Neural cell (in vitro differentiated cells): ENCODE data around the gene KMT2B. TPM values are rescaled to one million over a fixed set of nuclear protein-coding genes. Genes with fewer than 3 reads are reported as not detected.

Experiments used
- H2AFZ ChIP-seq: fragments of 200-600, 300-800 bp; sonication (generic), shearing (Covaris generic); 2 replicates; pipeline ENCODE4 v1.6.0; 2014; ENCODE audit warnings: low read depth, mild to moderate bottlenecking, antibody characterized with exemption, low read length, moderate library complexity
- H3F3A ChIP-seq: fragments of 200-600 bp; shearing (Covaris generic); 2 replicates; pipeline ENCODE4 v1.6.1; 2016; ENCODE audit warnings: mild to moderate bottlenecking, moderate library complexity, mixed read lengths, antibody characterized with exemption, low read length; ENCODE audit not compliant: insufficient read depth, poor library complexity, severe bottlenecking
- H3K27ac ChIP-seq: fragments of 200-600, 300-800 bp; sonication (generic), shearing (Covaris generic); 2 replicates; pipeline ENCODE4 v1.5.1; 2014; ENCODE audit warnings: mild to moderate bottlenecking, low read length, moderate library complexity
- H3K27me3 ChIP-seq: fragments of 300-800, 200-600 bp; sonication (generic), shearing (Covaris generic); 2 replicates; pipeline ENCODE4 v1.6.0; 2014; ENCODE audit warnings: mild to moderate bottlenecking, low read depth, low read length, moderate library complexity; ENCODE audit not compliant: insufficient read depth
- H3K36me3 ChIP-seq: fragments of 300-800, 200-600 bp; sonication (generic), shearing (Covaris generic); 2 replicates; pipeline ENCODE4 v1.5.1; 2014; ENCODE audit warnings: mild to moderate bottlenecking, antibody characterized with exemption, low read length, moderate library complexity; ENCODE audit not compliant: insufficient read depth
- H3K4me2 ChIP-seq: fragments of 300-800, 200-600 bp; sonication (generic), shearing (Covaris generic); 2 replicates; pipeline ENCODE4 v1.6.0; 2014; ENCODE audit warnings: mild to moderate bottlenecking, low read length
- H3K4me3 ChIP-seq: fragments of 300-800, 200-600 bp; sonication (generic), shearing (Covaris generic); 2 replicates; pipeline ENCODE4 v1.5.1; 2014; ENCODE audit warnings: mild to moderate bottlenecking, low read length, moderate library complexity
- H3K79me2 ChIP-seq: fragments of 200-600 bp; shearing (Covaris generic); replicated peaks from 2 replicates; pipeline ENCODE4 v1.6.0; 2014; ENCODE audit warnings: mild to moderate bottlenecking, low read length, moderate library complexity; ENCODE audit not compliant: insufficient read depth
- H3K9ac ChIP-seq: fragments of 300-800, 200-600 bp; sonication (generic), shearing (Covaris generic); 2 replicates; pipeline ENCODE4 v1.6.1; 2016; ENCODE audit warnings: mild to moderate bottlenecking, low read length, mixed read lengths
- H3K9me2 ChIP-seq: fragments of 200-600 bp; shearing (Covaris generic); 2 replicates; pipeline ENCODE4 v1.6.1; 2016; ENCODE audit warnings: mild to moderate bottlenecking, low read length, mixed read lengths; ENCODE audit not compliant: insufficient read depth
- H3K9me3 ChIP-seq: fragments of 200-600, 300-800 bp; sonication (generic), shearing (Covaris generic); 2 replicates; pipeline ENCODE4 v1.6.1; 2016; ENCODE audit warnings: mild to moderate bottlenecking, mixed run types, low read length, moderate library complexity, mixed read lengths
- H4K20me1 ChIP-seq: fragments of 200-600 bp; shearing (Covaris generic); 2 replicates; pipeline ENCODE4 v1.6.1; 2016; ENCODE audit warnings: mild to moderate bottlenecking, mixed run types; ENCODE audit not compliant: insufficient read depth
- EP300 ChIP-seq: fragments of 450-650 bp; conservative IDR thresholded peaks from 2 replicates; pipeline ENCODE4 v1.6.1; 2014; ENCODE audit warnings: antibody characterized with exemption, mild to moderate bottlenecking, moderate library complexity; ENCODE audit not compliant: poor library complexity, severe bottlenecking
- EZH2 ChIP-seq: fragments of 200-600, 300-800 bp; shearing (Covaris generic), sonication (generic); IDR thresholded peaks from 2 replicates; pipeline ENCODE4 v1.6.1; 2014; ENCODE audit warnings: antibody characterized with exemption, low read length, borderline replicate concordance, mild to moderate bottlenecking; ENCODE audit not compliant: insufficient read depth, poor library complexity, severe bottlenecking
- MXI1 ChIP-seq: fragments of 450-650 bp; conservative IDR thresholded peaks from 2 replicates; pipeline ENCODE4 v1.6.1; 2014; ENCODE audit warnings: antibody characterized with exemption, mild to moderate bottlenecking; ENCODE audit not compliant: poor library complexity, severe bottlenecking
- POLR2AphosphoS5 ChIP-seq: IDR thresholded peaks from 2 replicates; pipeline ENCODE4 v1.6.1; 2012
- RAD21 ChIP-seq: fragments of 450-650 bp; conservative IDR thresholded peaks from 2 replicates; pipeline ENCODE4 v1.6.1; 2014; ENCODE audit warnings: antibody characterized with exemption, mild to moderate bottlenecking, moderate library complexity
- SMC3 ChIP-seq: fragments of 450-650 bp; conservative IDR thresholded peaks from 2 replicates; pipeline ENCODE4 v1.6.1; 2014; ENCODE audit warnings: antibody characterized with exemption, mild to moderate bottlenecking, moderate library complexity; ENCODE audit not compliant: poor library complexity
- TAF1 ChIP-seq: IDR thresholded peaks from 2 replicates; pipeline ENCODE4 v1.6.1; 2012; ENCODE audit warnings: low read depth
- polyA plus RNA-seq: library from polyadenylated mRNA; depleted of rRNA; stranded (reverse); fragments of >200 nt; gene quantifications from 2 replicates; pipeline ENCODE4 v1.2.3, GENCODE V29; 2014
- TF ChIP-seq, protein P1 (sequence below): IDR thresholded peaks from 2 replicates; pipeline ENCODE4 v1.6.1; 2012; ENCODE audit warnings: borderline replicate concordance
- TF ChIP-seq, protein P2 (sequence below): fragments of 450-650 bp; IDR thresholded peaks from 2 replicates; pipeline ENCODE4 v1.5.1; 2014; ENCODE audit warnings: antibody characterized with exemption, mild to moderate bottlenecking, moderate library complexity; ENCODE audit not compliant: poor library complexity, severe bottlenecking

The KMT2B gene
- polyA plus RNA-seq, 1 donor from 2014 or later = 15.8 TPM

DNA sequence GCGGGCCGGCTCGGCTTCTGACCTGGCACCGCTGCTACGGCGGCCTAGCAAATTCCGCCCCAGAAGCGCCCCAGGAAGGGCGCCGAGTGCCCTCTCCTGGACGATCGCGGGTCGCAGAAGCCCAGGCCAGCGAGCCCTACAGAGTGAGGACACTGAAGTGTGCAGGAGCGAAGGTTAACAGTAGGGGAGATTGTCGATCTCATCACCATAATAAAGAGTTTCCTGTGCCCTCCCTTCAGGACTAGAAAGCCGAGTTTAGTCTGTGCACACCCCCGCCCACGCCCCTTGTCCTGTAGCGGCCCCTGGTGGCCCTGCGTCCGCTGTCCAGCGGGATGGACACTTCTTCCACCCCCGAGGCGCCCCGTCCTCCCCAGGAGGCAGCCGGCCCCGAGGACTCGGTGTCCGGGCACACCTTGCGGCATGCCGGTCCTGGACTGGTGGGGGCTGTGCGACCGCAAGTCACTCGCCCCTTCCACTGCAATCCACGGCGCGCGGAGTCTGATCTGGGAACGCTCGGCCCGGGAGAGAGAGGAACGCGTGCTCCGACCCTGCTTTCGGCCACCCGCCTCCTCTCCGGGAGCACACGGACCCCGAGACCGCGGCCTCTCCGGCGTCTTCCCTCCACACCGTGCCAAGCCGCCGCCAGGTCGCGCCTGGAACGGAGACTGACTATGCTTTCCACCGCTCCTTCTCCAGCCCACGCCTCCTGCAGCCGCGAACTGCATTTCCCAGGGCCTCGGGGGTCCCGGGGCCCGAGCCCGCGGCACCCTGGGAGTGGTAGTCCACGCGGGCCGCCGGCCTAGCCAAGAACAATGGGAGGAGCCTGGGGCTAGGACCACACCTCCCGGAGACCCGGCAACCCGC, 770 bp upstream of the KMT2B start:
- Histone ChIP-seq H3K4me2 (peak overlapping the region; percentile 76), H3K79me2 (peaks cover 22% of the 10 kb centered on the region), H3K9ac (peak overlapping the region; percentile 75), H3K9me3 (no peaks in the 10 kb centered on the region), H3K27ac (peak overlapping the region; percentile 71), H2AFZ (peak overlapping the region; percentile 84), H3K9me2 (no peaks in the 10 kb centered on the region), H3K27me3 (no peaks in the 10 kb centered on the region), H3K4me3 (peak overlapping the region; percentile 99), H4K20me1 (no peaks in the 10 kb centered on the region), H3K36me3 (no peaks in the 10 kb centered on the region), H3F3A (no peaks in the 10 kb centered on the region)
- TF ChIP-seq RAD21 = peak; percentile 86
- TF ChIP-seq EZH2 = no peak
- TF ChIP-seq MXI1 = peak; percentile 96
- TF ChIP-seq, protein P1, sequence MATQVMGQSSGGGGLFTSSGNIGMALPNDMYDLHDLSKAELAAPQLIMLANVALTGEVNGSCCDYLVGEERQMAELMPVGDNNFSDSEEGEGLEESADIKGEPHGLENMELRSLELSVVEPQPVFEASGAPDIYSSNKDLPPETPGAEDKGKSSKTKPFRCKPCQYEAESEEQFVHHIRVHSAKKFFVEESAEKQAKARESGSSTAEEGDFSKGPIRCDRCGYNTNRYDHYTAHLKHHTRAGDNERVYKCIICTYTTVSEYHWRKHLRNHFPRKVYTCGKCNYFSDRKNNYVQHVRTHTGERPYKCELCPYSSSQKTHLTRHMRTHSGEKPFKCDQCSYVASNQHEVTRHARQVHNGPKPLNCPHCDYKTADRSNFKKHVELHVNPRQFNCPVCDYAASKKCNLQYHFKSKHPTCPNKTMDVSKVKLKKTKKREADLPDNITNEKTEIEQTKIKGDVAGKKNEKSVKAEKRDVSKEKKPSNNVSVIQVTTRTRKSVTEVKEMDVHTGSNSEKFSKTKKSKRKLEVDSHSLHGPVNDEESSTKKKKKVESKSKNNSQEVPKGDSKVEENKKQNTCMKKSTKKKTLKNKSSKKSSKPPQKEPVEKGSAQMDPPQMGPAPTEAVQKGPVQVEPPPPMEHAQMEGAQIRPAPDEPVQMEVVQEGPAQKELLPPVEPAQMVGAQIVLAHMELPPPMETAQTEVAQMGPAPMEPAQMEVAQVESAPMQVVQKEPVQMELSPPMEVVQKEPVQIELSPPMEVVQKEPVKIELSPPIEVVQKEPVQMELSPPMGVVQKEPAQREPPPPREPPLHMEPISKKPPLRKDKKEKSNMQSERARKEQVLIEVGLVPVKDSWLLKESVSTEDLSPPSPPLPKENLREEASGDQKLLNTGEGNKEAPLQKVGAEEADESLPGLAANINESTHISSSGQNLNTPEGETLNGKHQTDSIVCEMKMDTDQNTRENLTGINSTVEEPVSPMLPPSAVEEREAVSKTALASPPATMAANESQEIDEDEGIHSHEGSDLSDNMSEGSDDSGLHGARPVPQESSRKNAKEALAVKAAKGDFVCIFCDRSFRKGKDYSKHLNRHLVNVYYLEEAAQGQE = peak; percentile 51
- TF ChIP-seq TAF1 = no peak
- TF ChIP-seq, protein P2, sequence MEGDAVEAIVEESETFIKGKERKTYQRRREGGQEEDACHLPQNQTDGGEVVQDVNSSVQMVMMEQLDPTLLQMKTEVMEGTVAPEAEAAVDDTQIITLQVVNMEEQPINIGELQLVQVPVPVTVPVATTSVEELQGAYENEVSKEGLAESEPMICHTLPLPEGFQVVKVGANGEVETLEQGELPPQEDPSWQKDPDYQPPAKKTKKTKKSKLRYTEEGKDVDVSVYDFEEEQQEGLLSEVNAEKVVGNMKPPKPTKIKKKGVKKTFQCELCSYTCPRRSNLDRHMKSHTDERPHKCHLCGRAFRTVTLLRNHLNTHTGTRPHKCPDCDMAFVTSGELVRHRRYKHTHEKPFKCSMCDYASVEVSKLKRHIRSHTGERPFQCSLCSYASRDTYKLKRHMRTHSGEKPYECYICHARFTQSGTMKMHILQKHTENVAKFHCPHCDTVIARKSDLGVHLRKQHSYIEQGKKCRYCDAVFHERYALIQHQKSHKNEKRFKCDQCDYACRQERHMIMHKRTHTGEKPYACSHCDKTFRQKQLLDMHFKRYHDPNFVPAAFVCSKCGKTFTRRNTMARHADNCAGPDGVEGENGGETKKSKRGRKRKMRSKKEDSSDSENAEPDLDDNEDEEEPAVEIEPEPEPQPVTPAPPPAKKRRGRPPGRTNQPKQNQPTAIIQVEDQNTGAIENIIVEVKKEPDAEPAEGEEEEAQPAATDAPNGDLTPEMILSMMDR = peak; percentile 92
- TF ChIP-seq EP300 = peak; percentile 42
- peak; percentile 33 for TF ChIP-seq POLR2AphosphoS5
- TF ChIP-seq SMC3 = peak; percentile 87

DNA sequence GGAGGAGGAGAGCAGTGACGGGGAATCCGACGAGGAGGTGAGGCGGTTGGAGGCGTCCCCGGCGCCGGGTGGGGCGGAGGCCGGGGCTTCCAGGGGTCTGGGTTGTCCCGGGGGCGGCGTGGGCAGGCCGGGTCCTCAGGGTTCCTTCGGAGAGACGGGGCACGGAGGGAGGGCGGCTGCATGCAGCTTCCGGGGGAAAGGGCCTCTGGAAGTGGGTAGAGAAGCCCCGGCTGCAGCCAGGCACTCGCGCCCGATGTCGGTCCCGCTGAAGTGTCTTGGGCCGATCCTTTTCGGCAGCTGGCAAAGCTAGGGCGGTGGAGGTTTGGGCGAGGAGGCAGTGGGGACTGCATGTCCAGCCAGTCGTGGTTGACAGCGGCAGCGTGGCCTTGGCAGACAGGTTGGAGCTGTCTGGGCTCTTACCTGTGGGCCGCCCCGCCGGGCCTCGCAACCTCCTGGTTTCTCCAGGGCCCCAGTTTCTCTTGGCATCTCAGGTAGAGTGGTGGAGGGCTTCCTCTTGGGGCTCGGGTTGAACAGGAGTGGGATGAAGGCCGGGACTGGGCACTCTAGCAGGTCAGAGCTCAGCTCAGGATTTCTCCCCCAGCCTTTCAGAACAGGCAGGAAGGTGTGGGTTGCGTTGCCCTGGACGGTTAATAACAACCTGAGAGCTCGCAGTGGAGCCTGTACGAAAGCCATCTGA, 690 bp downstream of the KMT2B start:
- Histone ChIP-seq H4K20me1 (no peaks in the 10 kb centered on the region), H3K27ac (peak overlapping the region; percentile 70), H3K4me2 (peak overlapping the region; percentile 70), H3K36me3 (no peaks in the 10 kb centered on the region), H3K9me3 (no peaks in the 10 kb centered on the region), H3K4me3 (peak overlapping the region; percentile 94), H2AFZ (no peak overlapping the region), H3K27me3 (no peaks in the 10 kb centered on the region), H3K79me2 (peaks cover 22% of the 10 kb centered on the region), H3K9me2 (no peaks in the 10 kb centered on the region), H3F3A (no peaks in the 10 kb centered on the region), H3K9ac (peak overlapping the region; percentile 82)
- no peak for TF ChIP-seq EP300
- TF ChIP-seq, protein P1 = no peak
- TF ChIP-seq MXI1 = peak; percentile 24
